Left ventricle myocardium inferior (tissue), 1 donor: ENCODE data around the gene PPP2R2C. TPM values are rescaled to one million over a fixed set of nuclear protein-coding genes. Genes with fewer than 3 reads are reported as not detected.

Source experiments
- DNase-seq: peaks from one replicate; pipeline ENCODE4 v3.0.0-alpha.2; 2020
- H3K27ac ChIP-seq: fragments of 200-600 bp; replicated peaks from 2 replicates; pipeline ENCODE4 v1.8.0; 2021
- H3K27me3 ChIP-seq: fragments of 200-600 bp; 2 replicates; pipeline ENCODE4 v1.8.0; 2021; ENCODE audit warnings: low read depth
- H3K36me3 ChIP-seq: fragments of 200-600 bp; 2 replicates; pipeline ENCODE4 v1.8.0; 2021
- H3K4me1 ChIP-seq: fragments of 200-600 bp; 2 replicates; pipeline ENCODE4 v1.8.0; 2021
- H3K4me3 ChIP-seq: fragments of 200-600 bp; 2 replicates; pipeline ENCODE4 v1.8.0; 2021; ENCODE audit warnings: mild to moderate bottlenecking, moderate library complexity
- H3K9me3 ChIP-seq: fragments of 200-600 bp; replicated peaks from 2 replicates; pipeline ENCODE4 v1.8.0; 2021
- intact Hi-C: fragments of 100-400 bp; cut with micrococcal nuclease; formaldehyde crosslinking; loops from one replicate; pipeline ENCODE4 v1.11.0; 2022
- total RNA-seq: library from RNA; stranded (reverse); fragmentation: NEBNext Ultra II Directional; extraction: Animal tissue kit (Norgen Biotek cat#: 25700); gene quantifications from one replicate; pipeline ENCODE4 v1.2.1, GENCODE V29; 2021
- TF ChIP-seq, protein P1 (sequence below): fragments of 200-600 bp; IDR thresholded peaks from 2 replicates; pipeline ENCODE4 v1.8.0; 2021; ENCODE audit warnings: antibody characterized with exemption, mild to moderate bottlenecking, borderline replicate concordance
- donor health status: DM: no; HTN: yes; CAD: no; lungs with severe emphysema.

PPP2R2C gene
- total RNA-seq, 1 donor from 2014 or later: 9.7 TPM

DNA sequence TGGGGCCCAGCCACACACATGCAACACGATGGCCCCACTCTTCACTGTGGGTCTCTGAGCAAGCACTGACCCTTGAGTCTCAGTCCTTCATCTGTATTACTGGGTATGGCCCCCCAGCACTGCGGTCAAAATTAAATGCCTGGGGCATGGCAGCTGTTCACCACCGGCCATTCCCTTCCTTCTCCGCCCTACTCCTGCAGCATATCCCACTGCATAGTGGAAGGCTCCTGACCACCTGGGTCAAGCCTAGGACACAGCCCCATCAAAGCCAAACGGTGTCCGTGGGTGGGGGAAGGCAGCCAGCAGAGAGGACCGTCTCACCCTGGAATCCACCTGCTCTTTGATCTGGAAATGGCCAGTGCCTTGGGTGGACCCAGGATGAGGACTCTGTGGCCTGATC, 30.7 kb downstream of the PPP2R2C start:
- H3K27me3 ChIP-seq: peaks cover 60% of the 10 kb centered on the region
- intact Hi-C loops: no loop called here
- H3K4me3 ChIP-seq: no peak overlapping the region
- no peaks in the 10 kb centered on the region for H3K36me3 ChIP-seq
- H3K4me1 ChIP-seq: peaks cover 15% of the 10 kb centered on the region
- TF ChIP-seq, protein P1, sequence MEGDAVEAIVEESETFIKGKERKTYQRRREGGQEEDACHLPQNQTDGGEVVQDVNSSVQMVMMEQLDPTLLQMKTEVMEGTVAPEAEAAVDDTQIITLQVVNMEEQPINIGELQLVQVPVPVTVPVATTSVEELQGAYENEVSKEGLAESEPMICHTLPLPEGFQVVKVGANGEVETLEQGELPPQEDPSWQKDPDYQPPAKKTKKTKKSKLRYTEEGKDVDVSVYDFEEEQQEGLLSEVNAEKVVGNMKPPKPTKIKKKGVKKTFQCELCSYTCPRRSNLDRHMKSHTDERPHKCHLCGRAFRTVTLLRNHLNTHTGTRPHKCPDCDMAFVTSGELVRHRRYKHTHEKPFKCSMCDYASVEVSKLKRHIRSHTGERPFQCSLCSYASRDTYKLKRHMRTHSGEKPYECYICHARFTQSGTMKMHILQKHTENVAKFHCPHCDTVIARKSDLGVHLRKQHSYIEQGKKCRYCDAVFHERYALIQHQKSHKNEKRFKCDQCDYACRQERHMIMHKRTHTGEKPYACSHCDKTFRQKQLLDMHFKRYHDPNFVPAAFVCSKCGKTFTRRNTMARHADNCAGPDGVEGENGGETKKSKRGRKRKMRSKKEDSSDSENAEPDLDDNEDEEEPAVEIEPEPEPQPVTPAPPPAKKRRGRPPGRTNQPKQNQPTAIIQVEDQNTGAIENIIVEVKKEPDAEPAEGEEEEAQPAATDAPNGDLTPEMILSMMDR: no peak
- no peaks in the 10 kb centered on the region for H3K9me3 ChIP-seq
- DNase-seq: no peak
- H3K27ac ChIP-seq: no peak overlapping the region

DNA sequence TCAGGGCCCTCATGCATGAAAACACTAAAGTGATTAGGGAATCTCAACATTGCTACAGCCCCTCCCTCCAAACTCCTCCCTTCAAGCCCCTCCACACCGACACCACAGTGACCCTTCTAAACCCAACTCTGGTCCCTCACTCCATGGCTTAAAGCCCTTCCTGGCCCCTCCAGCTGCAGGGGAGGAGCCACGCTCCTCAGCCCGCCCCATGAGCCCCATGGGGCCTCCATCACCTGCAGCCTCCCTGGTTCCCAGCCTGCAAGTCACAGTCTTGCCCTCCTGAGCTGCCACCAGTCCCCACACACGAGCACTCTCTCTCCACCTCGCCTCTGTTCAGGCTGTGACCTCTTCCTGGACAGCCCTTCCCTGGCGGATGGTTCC, 31.2 kb downstream of the PPP2R2C start:
- intact Hi-C loops: no loop called here
- Histone ChIP-seq H3K9me3 (no peaks in the 10 kb centered on the region), H3K4me3 (no peak overlapping the region), H3K27me3 (peaks cover 55% of the 10 kb centered on the region), H3K36me3 (no peaks in the 10 kb centered on the region), H3K27ac (no peak overlapping the region), H3K4me1 (peaks cover 9% of the 10 kb centered on the region)
- no peak for DNase-seq
- TF ChIP-seq, protein P1: no peak

DNA sequence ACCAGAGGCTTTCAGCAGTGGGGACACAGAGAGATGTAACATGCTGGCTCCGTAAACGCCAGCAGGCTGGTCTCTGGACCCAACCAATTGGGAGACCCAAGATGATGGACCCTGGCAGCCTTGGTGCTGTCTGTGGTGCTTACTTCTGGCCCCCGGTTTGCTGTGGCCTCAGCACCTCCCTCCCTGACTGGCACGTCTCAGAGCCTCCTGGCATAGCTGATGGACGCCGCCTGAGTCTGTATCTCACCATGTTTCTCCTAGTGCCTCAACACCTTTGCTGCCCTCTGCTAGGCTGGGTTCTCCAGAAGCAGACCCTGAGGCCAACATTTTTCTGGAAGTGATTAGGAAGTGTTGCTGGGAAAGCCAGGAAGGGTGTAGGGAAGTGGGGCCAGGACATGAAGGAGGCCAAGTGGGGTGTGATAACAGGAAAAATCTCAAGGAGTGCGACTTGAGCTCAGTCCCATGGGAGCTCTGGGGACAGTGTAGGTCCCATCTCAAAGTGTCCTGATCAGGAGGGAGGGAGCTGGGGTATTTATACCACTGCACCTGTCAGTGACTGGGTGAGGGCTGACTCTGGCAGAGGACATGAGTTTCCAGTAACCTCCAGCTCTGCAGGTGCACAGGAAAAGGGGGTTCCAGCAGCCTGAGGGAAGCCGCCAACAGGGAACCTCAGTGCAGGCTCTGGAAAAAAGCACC, 31.8 kb downstream of the PPP2R2C start:
- Histone ChIP-seq H3K36me3 (no peaks in the 10 kb centered on the region), H3K4me3 (no peak overlapping the region), H3K4me1 (peaks cover 4% of the 10 kb centered on the region), H3K27ac (no peak overlapping the region), H3K27me3 (peaks cover 49% of the 10 kb centered on the region), H3K9me3 (peaks cover 5% of the 10 kb centered on the region)
- intact Hi-C loops: no loop called here
- no peak for DNase-seq
- TF ChIP-seq, protein P1: no peak

DNA sequence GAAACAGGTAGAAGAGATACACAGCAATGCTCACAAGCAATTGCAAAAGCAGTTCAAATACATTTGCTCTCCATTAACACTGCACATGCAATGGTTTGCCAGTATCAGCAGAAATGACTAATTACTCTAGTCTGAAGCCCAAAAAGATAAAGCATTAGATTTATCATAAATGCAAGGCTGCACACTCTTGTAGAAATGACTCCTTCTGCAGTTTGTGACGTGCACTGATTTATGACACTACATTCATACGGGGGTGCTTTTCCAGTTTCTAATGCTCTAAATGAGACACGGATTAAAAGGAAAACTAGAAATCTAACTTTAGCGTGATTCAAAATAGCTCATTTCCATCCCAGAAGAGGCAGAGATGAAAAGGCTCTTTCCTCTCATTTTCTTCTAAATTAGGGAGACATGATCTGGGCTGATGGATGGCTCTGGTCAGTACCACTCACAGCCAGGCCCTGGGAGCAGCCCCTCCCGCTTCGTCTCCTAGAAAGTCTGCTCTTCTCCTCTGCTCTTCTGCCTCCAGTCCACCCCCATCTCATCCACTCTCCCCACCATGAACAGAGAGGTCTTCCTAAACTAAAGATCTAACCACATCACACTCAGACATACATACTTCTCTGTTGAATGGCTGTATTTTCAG, 33.2 kb downstream of the PPP2R2C start:
- DNase-seq: no peak
- Histone ChIP-seq H3K9me3 (peaks cover 18% of the 10 kb centered on the region), H3K27ac (no peak overlapping the region), H3K4me1 (no peaks in the 10 kb centered on the region), H3K27me3 (peaks cover 40% of the 10 kb centered on the region), H3K36me3 (no peaks in the 10 kb centered on the region), H3K4me3 (no peak overlapping the region)
- TF ChIP-seq, protein P1: no peak
- intact Hi-C loops: no loop called here

DNA sequence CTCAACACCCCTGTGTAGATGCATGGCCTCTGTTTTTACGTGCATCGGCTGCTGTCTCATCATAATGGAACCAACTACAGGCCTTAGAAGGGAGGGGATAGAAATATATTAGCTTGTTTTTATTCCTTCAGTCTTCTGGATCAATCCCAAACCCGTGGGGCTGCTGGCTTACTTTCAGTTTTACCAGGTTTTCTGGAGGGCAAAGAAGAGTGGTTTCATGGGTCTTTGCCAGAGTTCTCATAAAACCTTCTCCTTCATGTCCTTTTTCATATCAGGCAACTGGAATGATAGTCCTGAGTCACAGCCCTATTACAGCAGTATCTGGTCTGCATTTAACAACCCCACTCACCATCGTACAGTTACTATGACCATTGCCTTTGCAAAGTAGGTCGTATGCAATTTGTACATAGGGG, 34.6 kb downstream of the PPP2R2C start:
- intact Hi-C loops: no loop called here
- peaks cover 18% of the 10 kb centered on the region for H3K9me3 ChIP-seq
- H3K27ac ChIP-seq: no peak overlapping the region

More for the DNA sequence above, 34.6 kb downstream of the PPP2R2C start:
- no peaks in the 10 kb centered on the region for H3K4me1 ChIP-seq
- TF ChIP-seq, protein P1: no peak
- H3K27me3 ChIP-seq: peaks cover 26% of the 10 kb centered on the region
- H3K4me3 ChIP-seq: no peak overlapping the region
- DNase-seq: no peak
- no peaks in the 10 kb centered on the region for H3K36me3 ChIP-seq
